Measurements from ENCODE around the gene GNG13.
"Not testable (repeated sequence)": the region's sequence is repeated elsewhere in the genome, so short reads cannot be mapped to it uniquely, and the experiment has no call there.

Gene GNG13

GRCh38 chr16:778447-778846 is 22.1 kb downstream of the GNG13 start:
- DNase-seq (ENCODE audit: low read depth) = no peak
- no peak for TF ChIP-seq CTCF (IDR thresholded peaks at IDR 0.05; ENCODE audit: control insufficient read depth, extremely low read depth, insufficient read depth)
- H3K4me3 ChIP-seq (ENCODE audit: low read depth, low read length) = no peak overlapping the region

GRCh38 chr16:777826-778225 is 22.7 kb downstream of the GNG13 start:
- no peak for TF ChIP-seq CTCF (IDR thresholded peaks at IDR 0.05; ENCODE audit: control insufficient read depth, extremely low read depth, insufficient read depth)
- DNase-seq (ENCODE audit: low read depth) = no peak
- H3K4me3 ChIP-seq (ENCODE audit: low read depth, low read length) = no peak overlapping the region

- no peak overlapping the region for H3K4me3 ChIP-seq (ENCODE audit: low read depth, low read length)
- DNase-seq (ENCODE audit: low read depth) = peak; percentile 51
- TF ChIP-seq CTCF (IDR thresholded peaks at IDR 0.05; ENCODE audit: control insufficient read depth, extremely low read depth, insufficient read depth) = no peak
Measured at GRCh38 chr16:776824-777223, 23.7 kb downstream of the GNG13 start.

GRCh38 chr16:776298-776697 is 24.2 kb downstream of the GNG13 start:
- H3K4me3 ChIP-seq (ENCODE audit: low read depth, low read length); DNase-seq (ENCODE audit: low read depth): not testable (repeated sequence)

GRCh38 chr16:775236-775796 is 25.2 kb downstream of the GNG13 start:
- H3K4me3 ChIP-seq (ENCODE audit: low read depth, low read length) = no peak overlapping the region
- DNase-seq (ENCODE audit: low read depth) = no peak
- TF ChIP-seq CTCF (IDR thresholded peaks at IDR 0.05; ENCODE audit: control insufficient read depth, extremely low read depth, insufficient read depth) = no peak

GRCh38 chr16:774086-775001 is 26.2 kb downstream of the GNG13 start:
- no peak for TF ChIP-seq CTCF (IDR thresholded peaks at IDR 0.05; ENCODE audit: control insufficient read depth, extremely low read depth, insufficient read depth)
- DNase-seq (ENCODE audit: low read depth) = no peak
- no peak overlapping the region for H3K4me3 ChIP-seq (ENCODE audit: low read depth, low read length)

- DNase-seq (ENCODE audit: low read depth) = no peak
- TF ChIP-seq CTCF (IDR thresholded peaks at IDR 0.05; ENCODE audit: control insufficient read depth, extremely low read depth, insufficient read depth) = no peak
- H3K4me3 ChIP-seq (ENCODE audit: low read depth, low read length) = no peak overlapping the region
Measured at GRCh38 chr16:772959-773358, 27.6 kb downstream of the GNG13 start.
